Hippocampal formation (tissue), 2 donors: ENCODE results near the gene RASL10A.

Experiments
- DNase-seq, 2 donors: peaks; one replicate each; lab custom pipeline; 2025; lab: John Stamatoyannopoulos, UW

RASL10A gene

GRCh38 chr22:29269731-29270474 is 45.6 kb downstream of the RASL10A start:
- no peak for DNase-seq

- no peak for DNase-seq
These were observed 46.3 kb downstream of the RASL10A start for GRCh38 chr22:29269230-29269604.

GRCh38 chr22:29268511-29269229 is 46.8 kb downstream of the RASL10A start:
- DNase-seq: peak; percentile 51 to 61

GRCh38 chr22:29267858-29268510 is 47.5 kb downstream of the RASL10A start, which contains the start of the genes EWSR1 and RHBDD3:
EWSR1 (plus strand) TSS chr22:29268268; CDS start chr22:29268337, 69 bp downstream.
RHBDD3 (minus strand) TSS chr22:29267981; CDS start chr22:29265626, 2,355 bp downstream.
- peak; percentile 92 to 98 for DNase-seq

- no peak for DNase-seq
These were observed 48.0 kb downstream of the RASL10A start for GRCh38 chr22:29267462-29267857.

GRCh38 chr22:29266564-29267461 is 48.7 kb downstream of the RASL10A start:
- no peak for DNase-seq

GRCh38 chr22:29265929-29266328 is 49.6 kb downstream of the RASL10A start:
- DNase-seq: no peak

GRCh38 chr22:29265305-29265704 is 50.2 kb downstream of the RASL10A start:
- DNase-seq: no peak

- no peak for DNase-seq
These were observed 51.7 kb downstream of the RASL10A start for GRCh38 chr22:29263791-29264276.
